ENCODE results near the gene CCT6B. TPM values are rescaled to one million over a fixed set of nuclear protein-coding genes. Genes with fewer than 3 reads are reported as not detected.

The CCT6B gene
- total and polyA plus RNA-seq, 9 of the 15 experiments (the other 6 are each of a cell fraction or from before 2014, with no cell fraction given), result 0.25 to 0.91 (median 0.58) TPM

GRCh38 chr17:34886831-34887230, 74.4 kb downstream of the CCT6B start (continued):
- TF ChIP-seq IRF1 (CRISPR knock-in tag; IDR thresholded peaks at IDR 0.05; ENCODE audit: borderline replicate concordance), result no peak
- TF ChIP-seq TEAD1 (CRISPR knock-in tag; IDR thresholded peaks at IDR 0.05), result 0 out of 4 replicates have a peak, but pooled peaks of 1 of the 2 experiments have one; percentile 20
- TF ChIP-seq MITF (IDR thresholded peaks at IDR 0.05), result peak; percentile 84
- peak; percentile 93 for TF ChIP-seq CCNT2 (IDR thresholded peaks at IDR 0.05; ENCODE audit: borderline replicate concordance, extremely low read depth, insufficient read length, low read depth, low read length)
- TF ChIP-seq ZBTB1 (CRISPR knock-in tag; IDR thresholded peaks at IDR 0.05; ENCODE audit: borderline replicate concordance, low read depth), result no peak
- TF ChIP-seq ZNF584 (CRISPR knock-in tag; IDR thresholded peaks at IDR 0.05; ENCODE audit: low read depth), result 0 out of 2 replicates have a peak, but pooled peaks have one; percentile 44
- TF ChIP-seq CUX1 (CRISPR knock-in tag; IDR thresholded peaks at IDR 0.05), result no peak
- no peak for TF ChIP-seq ZNF586 (CRISPR knock-in tag; conservative IDR thresholded peaks at IDR 0.05)
- no peak for TF ChIP-seq ZHX1 (conservative IDR thresholded peaks at IDR 0.05; ENCODE audit: low read length)
- no peak for TF ChIP-seq ZNF121 (CRISPR knock-in tag; conservative IDR thresholded peaks at IDR 0.05)
